Adipocyte (in vitro differentiated cells): ENCODE data around the gene EEFSEC.

ENCODE experiments used
- DNase-seq: peaks from one replicate; pipeline ENCODE4 v3.0.0-alpha.2; 2015; ENCODE audit warnings: low read depth
- H3K27me3 ChIP-seq: replicated peaks from 2 replicates; pipeline ENCODE4 v1.7.0; 2013; ENCODE audit warnings: mild to moderate bottlenecking, low read length, moderate library complexity; ENCODE audit not compliant: control insufficient read depth, insufficient read depth
- H3K36me3 ChIP-seq: 2 replicates; pipeline ENCODE4 v1.7.0; 2013; ENCODE audit warnings: low read length, mild to moderate bottlenecking, moderate library complexity; ENCODE audit not compliant: control insufficient read depth, insufficient read depth, severe bottlenecking
- H3K4me1 ChIP-seq: 2 replicates; pipeline ENCODE4 v1.7.0; 2013; ENCODE audit warnings: mild to moderate bottlenecking, low read length, moderate library complexity; ENCODE audit not compliant: control insufficient read depth, insufficient read depth
- H3K4me3 ChIP-seq: 2 replicates; pipeline ENCODE4 v1.7.0; 2013; ENCODE audit warnings: mild to moderate bottlenecking, low read length, moderate library complexity
- H3K9ac ChIP-seq: 2 replicates; pipeline ENCODE4 v1.7.0; 2013; ENCODE audit warnings: mild to moderate bottlenecking, low read length, moderate library complexity
- H3K9me3 ChIP-seq: 2 replicates; pipeline ENCODE4 v1.7.0; 2013; ENCODE audit warnings: mild to moderate bottlenecking, low read length, moderate library complexity; ENCODE audit not compliant: control insufficient read depth

EEFSEC gene, protein sequence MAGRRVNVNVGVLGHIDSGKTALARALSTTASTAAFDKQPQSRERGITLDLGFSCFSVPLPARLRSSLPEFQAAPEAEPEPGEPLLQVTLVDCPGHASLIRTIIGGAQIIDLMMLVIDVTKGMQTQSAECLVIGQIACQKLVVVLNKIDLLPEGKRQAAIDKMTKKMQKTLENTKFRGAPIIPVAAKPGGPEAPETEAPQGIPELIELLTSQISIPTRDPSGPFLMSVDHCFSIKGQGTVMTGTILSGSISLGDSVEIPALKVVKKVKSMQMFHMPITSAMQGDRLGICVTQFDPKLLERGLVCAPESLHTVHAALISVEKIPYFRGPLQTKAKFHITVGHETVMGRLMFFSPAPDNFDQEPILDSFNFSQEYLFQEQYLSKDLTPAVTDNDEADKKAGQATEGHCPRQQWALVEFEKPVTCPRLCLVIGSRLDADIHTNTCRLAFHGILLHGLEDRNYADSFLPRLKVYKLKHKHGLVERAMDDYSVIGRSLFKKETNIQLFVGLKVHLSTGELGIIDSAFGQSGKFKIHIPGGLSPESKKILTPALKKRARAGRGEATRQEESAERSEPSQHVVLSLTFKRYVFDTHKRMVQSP

DNA sequence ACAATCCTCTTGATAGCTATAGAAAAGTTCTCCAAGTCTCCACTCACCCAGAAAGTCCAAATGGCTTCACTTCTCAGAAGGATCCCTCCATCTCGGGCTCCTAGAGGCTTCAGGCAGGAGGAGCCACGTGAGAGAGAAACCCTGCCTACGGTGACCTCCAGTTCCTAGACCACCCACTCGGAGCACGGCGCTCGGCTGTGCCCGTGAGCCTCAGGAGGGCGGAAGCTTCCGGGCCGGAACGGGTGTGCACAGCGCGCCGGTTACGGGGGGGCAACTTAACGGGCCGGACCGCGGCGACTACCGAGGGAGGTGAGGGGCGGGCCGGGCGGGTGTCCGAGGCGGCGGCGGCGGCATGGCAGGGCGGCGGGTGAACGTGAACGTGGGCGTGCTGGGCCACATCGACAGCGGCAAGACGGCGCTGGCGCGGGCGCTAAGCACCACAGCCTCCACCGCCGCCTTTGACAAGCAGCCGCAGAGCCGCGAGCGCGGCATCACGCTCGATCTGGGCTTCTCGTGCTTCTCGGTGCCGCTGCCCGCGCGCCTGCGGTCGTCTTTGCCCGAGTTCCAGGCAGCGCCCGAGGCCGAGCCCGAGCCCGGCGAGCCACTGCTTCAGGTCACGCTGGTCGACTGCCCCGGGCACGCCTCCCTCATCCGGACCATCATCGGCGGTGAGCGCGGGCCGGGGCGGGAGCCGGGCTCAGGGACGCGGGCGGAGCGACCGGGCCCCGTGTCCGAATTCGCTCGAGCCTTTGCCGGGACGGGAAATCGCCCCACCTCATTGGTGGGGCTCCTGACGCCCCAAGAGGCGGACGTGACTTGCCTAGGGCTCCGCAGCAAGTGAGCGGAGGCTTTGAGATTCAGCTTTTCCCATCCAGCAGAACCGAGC is at the start of gene EEFSEC:
EEFSEC (plus strand) TSS at position 326 of the 886 bp plus-strand sequence; CDS start at position 353, 27 bp downstream.
- Histone ChIP-seq H3K9me3 (peaks cover 5% of the 10 kb centered on the region), H3K4me1 (peaks cover 4% of the 10 kb centered on the region), H3K9ac (peak within 1 kb of the TSS; percentile 90), H3K36me3 (peaks cover 5% of the 10 kb centered on the region), H3K4me3 (peak within 1 kb of the TSS; percentile 93), H3K27me3 (no peaks in the 10 kb centered on the region)
- peak; percentile 90 for DNase-seq

GRCh38 chr3:128107834-128108233 is 45.4 kb upstream of the EEFSEC start:
- peaks cover 30% of the 10 kb centered on the region for H3K36me3 ChIP-seq
- DNase-seq = no peak

DNA sequence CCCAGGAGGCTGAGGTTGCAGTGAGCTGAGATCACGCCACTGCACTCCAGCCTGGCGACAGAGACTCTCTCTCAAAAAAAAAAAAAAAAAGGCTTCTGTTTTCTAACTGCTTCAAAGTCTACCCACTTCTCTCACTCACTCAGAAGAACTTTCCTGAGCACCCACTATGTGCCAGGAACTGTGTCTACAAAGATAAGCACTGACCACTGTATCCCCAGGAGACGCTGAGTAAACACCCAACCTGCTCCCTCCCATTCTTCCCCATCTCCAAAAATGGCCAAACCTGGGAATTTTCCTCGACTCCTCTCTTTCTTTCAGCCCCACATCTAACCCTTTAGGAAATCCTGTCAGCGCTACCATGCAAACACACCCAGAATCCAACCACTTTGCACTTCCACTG is 42.1 kb upstream of the EEFSEC start:
- H3K4me1 ChIP-seq = peaks cover 12% of the 10 kb centered on the region
- DNase-seq = no peak
- H3K36me3 ChIP-seq = peaks cover 23% of the 10 kb centered on the region
- no peak overlapping the region for H3K9ac ChIP-seq
- no peak overlapping the region for H3K4me3 ChIP-seq
- no peaks in the 10 kb centered on the region for H3K9me3 ChIP-seq
- H3K27me3 ChIP-seq = no peaks in the 10 kb centered on the region

More at GRCh38 chr3:128107834-128108233, 45.4 kb upstream of the EEFSEC start:
- H3K4me1 ChIP-seq = peaks cover 10% of the 10 kb centered on the region
- no peaks in the 10 kb centered on the region for H3K9me3 ChIP-seq
- H3K9ac ChIP-seq = no peak overlapping the region
- no peaks in the 10 kb centered on the region for H3K27me3 ChIP-seq
- no peak overlapping the region for H3K4me3 ChIP-seq

GRCh38 chr3:128112357-128112968 is 40.8 kb upstream of the EEFSEC start:
- no peaks in the 10 kb centered on the region for H3K27me3 ChIP-seq
- peaks cover 12% of the 10 kb centered on the region for H3K4me1 ChIP-seq
- H3K4me3 ChIP-seq = no peak overlapping the region
- H3K9ac ChIP-seq = no peak overlapping the region
- DNase-seq = peak; percentile 86
- H3K9me3 ChIP-seq = no peaks in the 10 kb centered on the region
- peaks cover 23% of the 10 kb centered on the region for H3K36me3 ChIP-seq

DNA sequence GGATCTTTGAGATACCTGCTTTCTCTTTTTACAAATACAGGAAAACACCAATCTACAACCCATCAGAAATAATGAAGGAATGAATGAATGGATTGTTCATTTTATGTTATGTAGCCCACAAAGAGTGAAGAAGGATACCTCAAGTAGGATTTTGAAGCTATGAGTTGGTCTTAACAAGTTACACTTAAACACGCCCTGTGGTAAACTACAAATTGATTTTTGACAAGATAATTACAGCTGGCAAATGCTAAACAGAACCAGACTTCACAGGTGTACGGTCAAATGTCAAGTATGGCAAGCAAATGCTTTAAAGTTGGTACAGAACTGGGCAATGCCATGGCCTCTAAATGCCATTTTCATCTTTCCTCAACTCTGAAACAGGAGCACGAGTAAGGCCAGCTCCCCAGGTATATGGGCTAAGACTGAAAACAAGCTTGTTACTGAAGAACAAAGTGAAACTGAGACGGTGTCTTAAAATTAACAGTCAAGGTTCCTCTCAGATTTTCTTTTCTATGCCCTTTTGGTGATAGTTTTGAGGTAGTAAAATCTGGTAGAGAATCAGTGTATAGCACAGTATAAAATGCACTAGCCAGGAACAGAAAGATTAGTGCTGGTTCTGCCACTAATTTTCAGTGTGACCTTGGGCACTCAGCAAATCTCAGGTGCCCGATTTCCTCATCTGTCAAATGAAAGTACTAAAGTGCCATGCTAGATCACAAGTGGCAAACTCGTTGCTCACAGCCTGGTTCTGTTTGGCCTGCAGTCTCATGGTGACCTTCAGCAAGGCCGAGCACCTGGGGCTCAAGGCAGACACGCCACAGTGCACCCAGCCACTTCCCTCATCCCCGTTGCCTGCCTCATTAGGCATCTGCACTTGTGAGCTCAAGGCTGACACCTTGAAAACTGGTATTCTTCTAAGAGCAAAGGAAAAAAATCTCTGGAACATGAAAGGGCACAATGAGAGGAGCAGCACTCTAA is 39.2 kb upstream of the EEFSEC start:
- DNase-seq = no peak
- H3K36me3 ChIP-seq = peaks cover 13% of the 10 kb centered on the region

DNA sequence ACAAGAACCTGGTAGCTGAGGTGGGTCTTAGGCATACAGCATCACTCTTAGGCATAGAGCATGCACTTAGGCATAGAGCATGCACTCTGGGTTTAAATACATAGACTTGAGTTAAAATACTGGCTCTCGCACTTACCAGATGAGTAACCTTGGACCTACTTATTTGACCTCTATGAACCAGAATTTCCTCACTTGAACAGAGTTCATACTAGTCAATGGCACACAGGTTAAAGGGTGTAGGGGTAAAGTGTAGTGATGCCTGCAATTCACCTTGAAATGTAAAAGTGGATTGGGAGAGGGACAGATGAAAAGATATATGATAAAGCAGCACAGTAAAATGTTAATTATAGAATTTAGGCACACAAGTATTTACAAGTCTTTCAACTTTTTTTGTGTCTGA is 31.3 kb upstream of the EEFSEC start:
- H3K36me3 ChIP-seq = no peaks in the 10 kb centered on the region
- H3K27me3 ChIP-seq = no peaks in the 10 kb centered on the region
- H3K4me3 ChIP-seq = peak overlapping the region; percentile 98
- H3K9ac ChIP-seq = no peak overlapping the region
- peaks cover 15% of the 10 kb centered on the region for H3K4me1 ChIP-seq
- DNase-seq = no peak
- no peaks in the 10 kb centered on the region for H3K9me3 ChIP-seq

More for the DNA sequence above, 39.2 kb upstream of the EEFSEC start:
- Histone ChIP-seq H3K27me3 (no peaks in the 10 kb centered on the region), H3K9me3 (no peaks in the 10 kb centered on the region), H3K9ac (no peak overlapping the region), H3K4me3 (no peak overlapping the region), H3K4me1 (peaks cover 12% of the 10 kb centered on the region)

- Histone ChIP-seq H3K9me3 (no peaks in the 10 kb centered on the region), H3K9ac (peak overlapping the region; percentile 93), H3K4me3 (peak overlapping the region; percentile 98), H3K36me3 (no peaks in the 10 kb centered on the region), H3K4me1 (peaks cover 15% of the 10 kb centered on the region), H3K27me3 (no peaks in the 10 kb centered on the region)
- peak; percentile 14 for DNase-seq
Measured at GRCh38 chr3:128123156-128123537, 30.1 kb upstream of the EEFSEC start.

DNA sequence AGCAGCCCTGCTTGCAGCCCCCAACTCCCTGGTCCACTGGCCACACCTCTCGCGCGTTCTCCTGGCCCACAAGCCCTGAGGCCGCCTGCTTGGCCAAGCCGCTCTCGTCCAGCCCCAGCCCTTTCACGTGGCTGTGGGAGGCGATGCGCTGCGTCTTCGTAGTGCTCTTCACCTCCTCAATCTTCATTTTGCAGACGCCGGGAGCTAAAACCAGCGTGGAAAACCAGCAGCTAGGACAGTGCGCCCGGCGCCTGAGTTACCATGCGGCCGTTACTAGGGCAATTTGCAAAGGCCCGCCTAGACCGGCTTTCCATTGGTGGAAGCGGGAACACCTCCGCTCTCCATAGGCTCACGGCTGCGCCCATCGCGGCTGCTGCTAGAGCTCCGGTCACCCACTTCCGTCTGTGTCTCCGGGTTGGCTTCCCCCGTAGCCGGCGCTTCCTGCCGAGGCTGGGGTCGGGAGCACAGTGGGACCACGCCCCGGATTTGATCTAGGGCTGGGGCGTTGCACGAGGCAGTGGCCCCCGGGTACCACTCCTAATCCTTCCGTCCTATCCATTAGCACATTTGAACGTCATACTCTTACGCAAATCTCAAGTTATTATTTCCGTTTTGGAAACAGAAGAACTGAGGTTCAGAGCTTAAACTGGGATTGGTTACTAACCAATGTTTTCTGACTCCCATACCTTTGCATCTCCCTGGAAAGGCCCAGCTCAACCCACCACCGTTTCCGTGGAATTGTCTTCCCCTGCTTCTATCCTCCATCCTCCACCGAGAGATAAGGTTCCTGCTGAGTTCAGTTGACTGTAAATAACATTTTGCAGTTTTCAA is 29.5 kb upstream of the EEFSEC start, which contains the start of gene RUVBL1:
RUVBL1 (minus strand) TSS at position 275 of the 831 bp plus-strand sequence; CDS start at position 187, 88 bp downstream.
- Histone ChIP-seq H3K36me3 (no peaks in the 10 kb centered on the region), H3K4me1 (peaks cover 15% of the 10 kb centered on the region), H3K9me3 (no peaks in the 10 kb centered on the region), H3K9ac (peak within 1 kb of the TSS; percentile 93), H3K27me3 (no peaks in the 10 kb centered on the region), H3K4me3 (peak within 1 kb of the TSS; percentile 98)
- peak; percentile 99 for DNase-seq

GRCh38 chr3:128127236-128127635 is 26.0 kb upstream of the EEFSEC start:
- H3K36me3 ChIP-seq = no peaks in the 10 kb centered on the region
- H3K4me3 ChIP-seq = no peak overlapping the region
- peaks cover 10% of the 10 kb centered on the region for H3K4me1 ChIP-seq
- DNase-seq = no peak
- no peak overlapping the region for H3K9ac ChIP-seq
- peaks cover 2% of the 10 kb centered on the region for H3K9me3 ChIP-seq
- H3K27me3 ChIP-seq = no peaks in the 10 kb centered on the region
